Psoas muscle (tissue), 8 donors: Measurements from ENCODE around the gene ZMYM4. TPM values are rescaled to one million over a fixed set of nuclear protein-coding genes. Genes with fewer than 3 reads are reported as not detected.

Source experiments
- ATAC-seq, 4 donors: fragments of 200-7000 bp; cut with Tn5 transposase; one replicate each; pipeline ENCODE4 v1.9.1; 2020; ENCODE audit warnings: moderate library complexity in 3 of 4, mild to moderate bottlenecking in 2 of 4
- DNase-seq, 2 donors: peaks; one replicate each; pipeline ENCODE4 v3.0.0-alpha.2; 2020
- H3K27ac ChIP-seq: fragments of 200-600 bp; one replicate; pipeline ENCODE4 v1.8.0; 2022
- H3K27me3 ChIP-seq, 3 donors: fragments of 200-600 bp in 1 of 3; one replicate each; pipeline versions ENCODE4 v1.6.1 to v1.8.0; 2013 to 2022; ENCODE audit warnings: low read length in 2 of 3, mild to moderate bottlenecking in 2 of 3, moderate library complexity in 1 of 3; ENCODE audit not compliant: insufficient read depth in 3 of 3
- H3K36me3 ChIP-seq, 2 donors: fragments of 200-600 bp in 1 of 2; one replicate each; pipeline versions ENCODE4 v1.6.1 to v1.8.0; 2013 to 2022; ENCODE audit warnings: low read depth in 1 of 2, mild to moderate bottlenecking in 1 of 2, moderate library complexity in 1 of 2; ENCODE audit not compliant: insufficient read depth in 1 of 2
- H3K4me1 ChIP-seq: fragments of 200-600 bp; one replicate; pipeline ENCODE4 v1.8.0; 2022
- H3K4me3 ChIP-seq: fragments of 200-600 bp; one replicate; pipeline ENCODE4 v1.8.0; 2022; ENCODE audit warnings: mild to moderate bottlenecking
- H3K9me3 ChIP-seq: fragments of 200-600 bp; one replicate; pipeline ENCODE4 v1.8.0; 2022
- CTCF ChIP-seq: fragments of 200-600 bp; IDR thresholded peaks from one replicate; pipeline ENCODE4 v1.8.0; 2022; ENCODE audit warnings: antibody characterized with exemption
- WGBS, 3 donors: extraction: QIAGEN DNeasy Blood & Tissue Kit; methylation state at CpG; one replicate each; pipeline versions ENCODE4 v1.1.6 to v1.1.7; 2013; 5-methylcytosine and 5-hydroxymethylcytosine counted together
- intact Hi-C, 2 donors: fragments of 100-400 bp; cut with DNase I; formaldehyde crosslinking; loops; one replicate each; pipeline versions ENCODE4 v1.11.0 to v1.14.2; 2022
- polyA plus RNA-seq, 3 donors: library from polyadenylated mRNA; stranded (reverse); fragments of 200-250 nt; gene quantifications; one replicate each; pipeline ENCODE4 v1.2.3, GENCODE V29; 2013
- total RNA-seq, 4 donors: library from RNA; stranded (reverse); fragmentation: NEBNext Ultra II Directional in 2 of 4; extraction: Animal tissue kit (Norgen Biotek cat#: 25700) in 2 of 4; gene quantifications; one replicate each; pipeline versions ENCODE4 v1.2.1 to v1.2.4, GENCODE V29; 2021 to 2023
- donor health status: healthy with polysubstance abuse.
- donor health status: DM: no; HTN: no; CAD: no; lungs with moderate emphysema.
- donor health status: Bipolar disorder and iron deficiency.
- donor health status: healthy.
- donor health status: DM: yes; HTN: yes; CAD: no.
- donor health status: DM: no; HTN: no; CAD: no.
- donor health status: DM: no; HTN: no; CAD: no.
- donor health status: DM: yes; HTN: yes; CAD: no.

ZMYM4 gene
- total and polyA plus RNA-seq, 7 donors = 4.6 to 32.6 (median 25.3) TPM

DNA sequence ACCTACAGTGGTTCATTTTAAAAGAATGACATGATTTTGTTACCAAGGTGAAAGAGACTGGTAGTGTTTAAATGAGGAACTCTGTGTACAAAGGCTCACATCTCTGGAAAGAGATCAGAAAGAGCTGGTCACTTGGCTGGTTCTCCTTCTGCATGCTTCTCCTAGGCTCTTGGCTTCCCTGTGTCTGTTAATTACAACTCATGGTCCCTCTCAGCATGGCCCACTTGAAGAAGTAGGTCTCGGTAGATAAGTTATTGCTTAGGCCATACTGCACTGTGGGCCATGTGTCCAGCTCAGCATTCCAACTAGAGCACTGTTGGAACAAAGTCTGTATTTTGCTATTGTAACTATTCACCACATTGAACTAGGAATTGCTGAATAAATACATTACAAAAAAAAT, 197.6 kb downstream of the ZMYM4 start:
- H3K36me3 ChIP-seq = peaks cover 2 to 83% of the 10 kb centered on the region in 2 donors
- intact Hi-C loops = no loop called here
- H3K27me3 ChIP-seq = no peaks in the 10 kb centered on the region
- H3K27ac ChIP-seq = no peak overlapping the region
- ATAC-seq (no peak), DNase-seq (no peak)
- H3K4me1 ChIP-seq = no peaks in the 10 kb centered on the region
- TF ChIP-seq CTCF = no peak
- 87 to 96% (median 96%) methylated on average over 1 of the region's 1 CpG for WGBS, 3 donors
- H3K9me3 ChIP-seq = no peaks in the 10 kb centered on the region
- H3K4me3 ChIP-seq = no peak overlapping the region

- Histone ChIP-seq H3K9me3 (no peaks in the 10 kb centered on the region), H3K4me1 (no peaks in the 10 kb centered on the region), H3K36me3 (peaks cover 3 to 77% of the 10 kb centered on the region in 2 donors), H3K4me3 (no peak overlapping the region), H3K27me3 (no peaks in the 10 kb centered on the region), H3K27ac (no peak overlapping the region)
- DNase-seq (no peak), ATAC-seq (no peak)
- no peak for TF ChIP-seq CTCF
- intact Hi-C loops = no loop called here
- WGBS, 3 donors = 83 to 92% (median 90%) methylated on average over 4 of the region's 4 CpGs
These were observed 202.6 kb downstream of the ZMYM4 start for GRCh38 chr1:35470977-35471613.

Other genes with a start within 250 kb of the ZMYM4 start
- gene ZMYM6, start 236.8 kb upstream of the ZMYM4 start, total RNA-seq = 1 to 10 TPM; 5.1 to 8.5 (median 7.4) TPM
- gene ZMYM6, start 236.8 kb upstream of the ZMYM4 start, polyA plus RNA-seq = 1 to 10 TPM; 3.4 to 8.1 (median 4.4) TPM
- gene ZMYM1, start 189.3 kb upstream of the ZMYM4 start, total RNA-seq = 1 to 10 TPM; 3.0 to 5.2 (median 3.3) TPM
- gene ZMYM1, start 189.3 kb upstream of the ZMYM4 start, polyA plus RNA-seq = 1 to 10 TPM in 2 of 3 donors, under 1 TPM in 1; 0.90 to 4.3 (median 1.5) TPM
- gene SFPQ, start 75.6 kb upstream of the ZMYM4 start, total RNA-seq = 100 to 1,000 TPM in 2 of 4 donors, 10 to 100 TPM in 2; 51.3 to 124 (median 102) TPM
- 10 to 100 TPM; 79.4 to 86.8 (median 82.7) TPM for gene SFPQ, start 75.6 kb upstream of the ZMYM4 start, polyA plus RNA-seq